Fibroblast of lung (primary cell): Measurements from ENCODE around the gene WDR33. TPM values are rescaled to one million over a fixed set of nuclear protein-coding genes. Genes with fewer than 3 reads are reported as not detected.

Experiments
- DNase-seq, 2 donors: peaks; one replicate each; pipeline versions ENCODE4 v3.0.0 to v3.0.0-alpha.2; 2010; ENCODE audit warnings: low read depth in 2 of 2
- H2AFZ ChIP-seq: 2 replicates; pipeline ENCODE4 v1.5.1; 2012; ENCODE audit warnings: low read length, control low read depth, inconsistent platforms
- H3K27ac ChIP-seq: 2 replicates; pipeline ENCODE4 v1.5.1; 2011; ENCODE audit warnings: low read length, control low read depth; ENCODE audit not compliant: insufficient read depth
- H3K27me3 ChIP-seq: 2 replicates; pipeline ENCODE4 v1.5.1; 2011; ENCODE audit warnings: mild to moderate bottlenecking, low read length; ENCODE audit not compliant: control insufficient read depth, insufficient read depth
- H3K36me3 ChIP-seq: 2 replicates; pipeline ENCODE4 v1.5.1; 2011; ENCODE audit warnings: low read length; ENCODE audit not compliant: control insufficient read depth, insufficient read depth
- H3K4me1 ChIP-seq: 2 replicates; pipeline ENCODE4 v1.5.1; 2011; ENCODE audit warnings: low read length; ENCODE audit not compliant: control insufficient read depth, insufficient read depth; ENCODE audit errors: extremely low read depth
- H3K4me2 ChIP-seq: 2 replicates; pipeline ENCODE4 v1.5.1; 2011; ENCODE audit warnings: low read length, control low read depth; ENCODE audit not compliant: insufficient read depth; ENCODE audit errors: extremely low read depth
- H3K4me3 ChIP-seq, 4 experiments: fragments of 200-600 bp in 1 of 4; sonication (generic) in 1 of 4; replicated peaks in 1 of 4; 2 replicates each; pipeline ENCODE4 v1.5.1; 2011 to 2016; ENCODE audit warnings: low read length in 4 of 4, low read depth in 3 of 4, mild to moderate bottlenecking in 3 of 4, control low read depth in 2 of 4, inconsistent platforms in 1 of 4, mixed read lengths in 1 of 4; ENCODE audit not compliant: insufficient read depth in 1 of 4; ENCODE audit errors: control extremely low read depth in 1 of 4
- H3K79me2 ChIP-seq: 2 replicates; pipeline ENCODE4 v1.5.1; 2012; ENCODE audit warnings: mild to moderate bottlenecking, low read length, inconsistent platforms; ENCODE audit not compliant: control insufficient read depth, insufficient read depth
- H3K9ac ChIP-seq: 2 replicates; pipeline ENCODE4 v1.5.1; 2011; ENCODE audit warnings: mild to moderate bottlenecking, low read length, control low read depth; ENCODE audit not compliant: insufficient read depth
- H3K9me3 ChIP-seq: 2 replicates; pipeline ENCODE4 v1.5.1; 2012; ENCODE audit warnings: low read depth, low read length; ENCODE audit not compliant: control insufficient read depth, insufficient read depth
- H4K20me1 ChIP-seq: 2 replicates; pipeline ENCODE4 v1.5.1; 2011; ENCODE audit warnings: low read length; ENCODE audit not compliant: control insufficient read depth, insufficient read depth; ENCODE audit errors: extremely low read depth
- EZH2 ChIP-seq: IDR thresholded peaks from 2 replicates; pipeline ENCODE4 v1.5.1; 2012; ENCODE audit warnings: low read length, control low read depth, mild to moderate bottlenecking; ENCODE audit errors: missing control alignments
- polyA plus RNA-seq, 2 donors: library from polyadenylated mRNA; depleted of rRNA in 1 of 2; stranded (reverse) in 1 of 2; unstranded in 1 of 2; fragments of >200 nt; gene quantifications; 2 replicates each; pipeline ENCODE4 v1.2.1, GENCODE V29; 2011 to 2012; ENCODE audit warnings: missing spikeins in 1 of 2
- total RNA-seq: library from RNA; depleted of rRNA; stranded (reverse); fragments of >200 nt; gene quantifications from 2 replicates; pipeline ENCODE4 v1.2.1, GENCODE V29; 2014
- TF ChIP-seq, protein P1 (sequence below), 2 donors: IDR thresholded peaks in 1 of 2; conservative IDR thresholded peaks in 1 of 2; 1 replicate in 1 of 2; 2 replicates in 1 of 2; pipeline ENCODE4 v1.5.1; 2011 to 2012; ENCODE audit warnings: low read length in 2 of 2, control low read depth in 1 of 2, inconsistent platforms in 1 of 2, low read depth in 1 of 2, mild to moderate bottlenecking in 1 of 2

The WDR33 gene
- total and polyA plus RNA-seq, 2 donors (not counting 1 experiment from before 2014, with no cell fraction given): 27.2 to 28.6 TPM

DNA sequence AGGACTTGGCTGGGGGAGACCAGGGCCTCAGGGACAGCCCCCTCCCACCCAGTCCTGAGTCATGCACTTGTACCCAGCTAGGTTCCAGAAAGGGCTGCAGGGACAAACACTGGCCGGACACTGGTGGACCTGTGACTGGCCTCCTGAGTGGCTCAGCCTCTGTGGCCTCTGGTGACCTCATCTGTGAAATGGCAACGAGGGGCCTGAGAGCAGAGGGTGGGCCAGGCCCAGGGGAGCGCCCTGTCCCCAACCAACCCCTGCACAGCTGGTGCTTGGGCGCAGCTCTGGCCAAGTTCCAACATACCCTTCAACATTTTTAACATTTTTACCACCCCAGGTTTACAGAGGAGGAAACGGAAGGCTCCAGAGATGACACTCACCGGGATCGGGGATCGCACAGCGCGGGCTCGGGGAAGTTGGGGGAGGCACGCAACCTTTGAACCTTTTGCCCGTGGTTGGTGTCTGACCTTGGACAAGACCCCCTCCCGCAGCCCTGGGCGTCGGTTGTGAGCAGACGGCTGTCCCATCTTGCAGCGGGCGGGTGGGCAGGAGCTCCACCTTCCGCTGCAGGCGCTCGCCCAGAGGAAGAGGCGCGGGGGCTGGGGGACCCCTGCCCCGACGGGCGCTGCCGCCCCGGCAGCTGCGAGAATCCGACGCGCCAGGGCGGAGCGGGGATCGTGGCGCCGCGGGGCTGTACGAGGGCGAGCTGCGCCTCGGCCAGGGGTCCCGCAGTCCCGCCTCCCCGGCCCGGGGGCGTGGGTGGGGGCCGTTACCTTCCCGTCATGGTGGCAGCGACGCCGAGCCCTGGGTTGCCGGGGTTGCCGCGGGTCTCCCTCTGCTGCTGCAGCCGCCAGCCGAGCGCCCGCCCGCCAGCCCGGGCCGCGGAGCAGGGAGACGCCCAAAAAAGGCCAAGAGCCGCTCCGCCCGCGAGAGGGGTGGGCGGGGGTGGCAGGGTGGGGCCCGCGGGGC, 136.4 kb downstream of the WDR33 start:
- H3K9me3 ChIP-seq: no peaks in the 10 kb centered on the region
- no peak for DNase-seq
- H3K36me3 ChIP-seq: no peaks in the 10 kb centered on the region
- peak overlapping the region; percentile 67 for H3K4me2 ChIP-seq
- H3K4me1 ChIP-seq: no peaks in the 10 kb centered on the region
- no peaks in the 10 kb centered on the region for H3K79me2 ChIP-seq
- peaks cover 18% of the 10 kb centered on the region for H3K27me3 ChIP-seq
- peak overlapping the region; percentile 1 to 54 (median 16) for H3K4me3 ChIP-seq
- H3K27ac ChIP-seq: no peak overlapping the region
- H4K20me1 ChIP-seq: no peaks in the 10 kb centered on the region
- H3K9ac ChIP-seq: peak overlapping the region; percentile 62
- TF ChIP-seq EZH2: peak; percentile 57
- TF ChIP-seq, protein P1, sequence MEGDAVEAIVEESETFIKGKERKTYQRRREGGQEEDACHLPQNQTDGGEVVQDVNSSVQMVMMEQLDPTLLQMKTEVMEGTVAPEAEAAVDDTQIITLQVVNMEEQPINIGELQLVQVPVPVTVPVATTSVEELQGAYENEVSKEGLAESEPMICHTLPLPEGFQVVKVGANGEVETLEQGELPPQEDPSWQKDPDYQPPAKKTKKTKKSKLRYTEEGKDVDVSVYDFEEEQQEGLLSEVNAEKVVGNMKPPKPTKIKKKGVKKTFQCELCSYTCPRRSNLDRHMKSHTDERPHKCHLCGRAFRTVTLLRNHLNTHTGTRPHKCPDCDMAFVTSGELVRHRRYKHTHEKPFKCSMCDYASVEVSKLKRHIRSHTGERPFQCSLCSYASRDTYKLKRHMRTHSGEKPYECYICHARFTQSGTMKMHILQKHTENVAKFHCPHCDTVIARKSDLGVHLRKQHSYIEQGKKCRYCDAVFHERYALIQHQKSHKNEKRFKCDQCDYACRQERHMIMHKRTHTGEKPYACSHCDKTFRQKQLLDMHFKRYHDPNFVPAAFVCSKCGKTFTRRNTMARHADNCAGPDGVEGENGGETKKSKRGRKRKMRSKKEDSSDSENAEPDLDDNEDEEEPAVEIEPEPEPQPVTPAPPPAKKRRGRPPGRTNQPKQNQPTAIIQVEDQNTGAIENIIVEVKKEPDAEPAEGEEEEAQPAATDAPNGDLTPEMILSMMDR (conservative IDR thresholded peaks at IDR 0.05 in 1 of 2, IDR thresholded peaks at IDR 0.05 in 1 of 2; ENCODE audit: low read depth in 1 of 2, low read length in 2 of 2): no peak
- no peak overlapping the region for H2AFZ ChIP-seq

- Histone ChIP-seq H3K27me3 (peaks cover 18% of the 10 kb centered on the region), H2AFZ (no peak overlapping the region), H3K36me3 (no peaks in the 10 kb centered on the region), H3K4me2 (no peak overlapping the region), H3K9me3 (no peaks in the 10 kb centered on the region), H4K20me1 (no peaks in the 10 kb centered on the region), H3K9ac (no peak overlapping the region), H3K27ac (no peak overlapping the region), H3K79me2 (no peaks in the 10 kb centered on the region), H3K4me3 (no peak overlapping the region), H3K4me1 (no peaks in the 10 kb centered on the region)
- TF ChIP-seq, protein P1 (conservative IDR thresholded peaks at IDR 0.05 in 1 of 2, IDR thresholded peaks at IDR 0.05 in 1 of 2; ENCODE audit: low read depth in 1 of 2, low read length in 2 of 2): no peak
- no peak for TF ChIP-seq EZH2
- no peak for DNase-seq
Observed at GRCh38 chr2:127673291-127674069, 137.5 kb downstream of the WDR33 start.
